HG03280 (cell line): ENCODE measurements around the gene MARK2.
A peak's percentile ranks its signal among the peaks of the same experiment; 100 is the strongest.
"Not testable (repeated sequence)": the region's sequence is repeated elsewhere in the genome, so short reads cannot be mapped to it uniquely, and the experiment has no call there.

Experiments used
- ATAC-seq: cut with Tn5 transposase; IDR thresholded peaks from one replicate; pipeline ENCODE4 v1.9.1; 2021; ENCODE audit warnings: mild to moderate bottlenecking, moderate library complexity; ENCODE audit not compliant: unreplicated experiment

The MARK2 gene

GRCh38 chr11:63838678-63839507 is at the start of gene MARK2:
TSS of gene MARK2 (plus strand) at chr11:63839110. CDS start at chr11:63839507, 397 bp downstream.
- ATAC-seq = peak; percentile 75

DNA sequence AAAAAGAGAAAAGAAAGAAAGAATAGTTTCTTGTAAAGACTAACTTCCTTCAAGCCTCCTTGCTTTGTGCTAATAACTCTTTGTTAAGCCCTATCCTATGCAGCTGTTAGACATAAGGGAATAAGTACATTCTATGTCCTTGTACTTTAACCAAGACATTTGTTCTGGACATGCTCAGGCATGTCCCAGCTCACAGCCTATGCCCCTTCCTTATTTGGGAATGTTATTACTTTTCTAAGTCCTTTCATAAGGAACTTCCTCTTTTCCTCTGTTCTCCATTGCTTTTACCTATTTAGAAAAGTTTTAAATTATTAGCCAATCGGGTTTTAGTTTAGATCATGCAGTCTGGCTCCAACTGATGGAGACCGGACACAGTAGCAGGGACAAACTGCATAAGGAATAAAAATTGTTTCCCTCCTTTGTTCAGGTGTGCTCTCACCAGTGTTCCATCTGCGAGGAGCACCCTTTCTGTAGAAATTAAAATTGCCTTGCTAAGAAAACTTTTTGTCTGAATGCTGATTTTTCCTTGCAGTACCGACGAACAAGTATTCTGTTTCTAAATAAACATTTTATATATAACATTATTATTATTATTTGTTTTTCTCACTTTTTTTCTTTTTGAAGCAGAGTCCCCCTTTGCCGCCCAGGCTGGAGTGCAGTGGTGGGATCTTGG is 47.3 kb upstream of the MARK2 start:
- ATAC-seq = no peak

GRCh38 chr11:63793161-63793560 is 45.7 kb upstream of the MARK2 start:
- ATAC-seq = no peak

DNA sequence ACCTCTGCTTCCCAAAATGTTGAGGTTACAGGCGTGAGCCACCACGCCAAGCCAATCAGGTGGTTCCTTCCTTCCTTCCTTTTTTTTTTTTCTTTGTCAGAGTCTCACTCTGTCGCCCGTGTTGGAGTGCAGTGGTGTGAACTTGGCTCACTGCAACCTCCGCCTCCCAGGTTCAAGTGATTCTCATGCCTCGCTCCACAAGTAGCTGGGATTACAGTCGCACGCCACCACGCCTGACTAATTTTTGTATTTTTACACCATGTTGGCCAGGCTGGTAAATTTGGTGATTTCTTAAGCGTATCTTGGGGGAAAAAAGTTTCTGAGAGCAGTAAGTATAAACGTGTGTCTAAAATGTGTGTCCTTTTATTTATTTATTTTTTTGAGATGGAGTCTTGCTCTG is 43.8 kb upstream of the MARK2 start:
- no peak for ATAC-seq

DNA sequence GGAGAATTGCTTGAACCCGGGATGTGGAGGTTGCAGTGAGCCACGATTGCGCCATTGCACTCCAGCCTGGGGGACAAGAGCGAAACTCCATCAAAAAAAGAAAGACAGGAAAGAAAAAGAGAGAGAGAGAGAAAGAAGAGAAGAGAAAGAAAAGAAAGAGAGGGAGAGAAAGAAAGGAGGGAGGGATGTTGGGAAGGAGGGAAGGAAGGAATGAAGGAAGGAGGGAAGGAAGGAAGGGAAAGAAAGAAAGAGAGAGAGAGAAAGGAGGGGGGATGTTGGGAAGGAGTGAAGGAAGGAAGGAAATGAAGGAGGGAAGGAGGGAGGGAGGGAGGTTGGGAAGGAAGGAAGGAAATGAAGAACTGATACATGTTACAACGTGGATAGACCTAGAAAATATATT is 38.0 kb upstream of the MARK2 start:
- ATAC-seq = no peak

GRCh38 chr11:63802637-63803414 is 36.1 kb upstream of the MARK2 start:
- no peak for ATAC-seq

GRCh38 chr11:63804259-63804658 is 34.7 kb upstream of the MARK2 start:
- no peak for ATAC-seq

DNA sequence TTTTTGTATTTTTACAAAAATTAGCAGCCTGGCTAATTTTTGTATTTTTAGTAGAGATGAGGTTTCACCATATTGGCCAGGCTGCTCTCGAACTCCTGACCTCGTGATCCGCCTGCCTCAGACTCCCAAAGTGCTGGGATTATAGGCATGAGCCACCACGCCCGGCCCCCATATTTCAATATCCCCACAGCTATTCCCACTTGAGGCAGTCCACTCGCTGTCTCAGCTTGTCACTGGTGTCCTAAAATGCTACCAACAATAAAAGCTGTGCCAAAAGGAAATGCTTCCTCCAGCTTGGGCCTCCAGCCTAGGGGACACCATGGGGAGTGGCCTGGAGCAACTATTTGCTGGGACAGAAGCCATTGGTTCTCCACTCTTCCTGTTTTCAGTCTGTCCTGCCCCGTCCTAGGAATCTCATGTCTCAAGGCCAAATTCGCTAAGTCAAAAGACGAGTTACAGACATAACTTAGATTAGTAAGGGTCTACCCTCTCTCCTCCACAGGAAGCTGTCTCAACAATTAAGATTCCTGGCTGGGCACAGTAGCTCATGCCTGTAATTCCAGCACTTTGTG is 33.0 kb upstream of the MARK2 start:
- no peak for ATAC-seq

DNA sequence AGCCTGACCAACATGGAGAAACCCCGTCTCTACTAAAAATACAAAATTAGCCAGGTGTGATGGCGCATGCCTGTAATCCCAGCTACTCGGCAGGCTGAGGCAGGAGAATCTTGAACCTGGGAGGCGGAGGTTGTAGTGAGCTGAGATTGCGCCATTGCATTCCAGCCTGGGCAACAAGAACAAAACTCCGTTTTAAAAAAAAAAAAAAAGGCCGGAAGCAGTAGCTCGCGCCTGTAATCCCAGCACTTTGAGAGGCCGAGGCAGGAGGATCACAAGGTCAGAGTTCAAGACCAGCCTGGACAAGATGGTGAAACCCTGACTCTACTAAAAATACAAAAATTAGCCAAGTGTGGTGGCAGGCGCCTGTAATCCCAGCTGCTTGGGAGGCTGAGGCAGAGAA is 28.5 kb upstream of the MARK2 start:
- ATAC-seq = not testable (repeated sequence)

GRCh38 chr11:63811522-63811921 is 27.4 kb upstream of the MARK2 start:
- ATAC-seq = no peak

GRCh38 chr11:63813035-63813562 is 25.8 kb upstream of the MARK2 start, which contains the start of gene SPINDOC:
TSS of gene SPINDOC (plus strand) at chr11:63813456. CDS start at chr11:63813687, 231 bp downstream.
- peak; percentile 80 for ATAC-seq

DNA sequence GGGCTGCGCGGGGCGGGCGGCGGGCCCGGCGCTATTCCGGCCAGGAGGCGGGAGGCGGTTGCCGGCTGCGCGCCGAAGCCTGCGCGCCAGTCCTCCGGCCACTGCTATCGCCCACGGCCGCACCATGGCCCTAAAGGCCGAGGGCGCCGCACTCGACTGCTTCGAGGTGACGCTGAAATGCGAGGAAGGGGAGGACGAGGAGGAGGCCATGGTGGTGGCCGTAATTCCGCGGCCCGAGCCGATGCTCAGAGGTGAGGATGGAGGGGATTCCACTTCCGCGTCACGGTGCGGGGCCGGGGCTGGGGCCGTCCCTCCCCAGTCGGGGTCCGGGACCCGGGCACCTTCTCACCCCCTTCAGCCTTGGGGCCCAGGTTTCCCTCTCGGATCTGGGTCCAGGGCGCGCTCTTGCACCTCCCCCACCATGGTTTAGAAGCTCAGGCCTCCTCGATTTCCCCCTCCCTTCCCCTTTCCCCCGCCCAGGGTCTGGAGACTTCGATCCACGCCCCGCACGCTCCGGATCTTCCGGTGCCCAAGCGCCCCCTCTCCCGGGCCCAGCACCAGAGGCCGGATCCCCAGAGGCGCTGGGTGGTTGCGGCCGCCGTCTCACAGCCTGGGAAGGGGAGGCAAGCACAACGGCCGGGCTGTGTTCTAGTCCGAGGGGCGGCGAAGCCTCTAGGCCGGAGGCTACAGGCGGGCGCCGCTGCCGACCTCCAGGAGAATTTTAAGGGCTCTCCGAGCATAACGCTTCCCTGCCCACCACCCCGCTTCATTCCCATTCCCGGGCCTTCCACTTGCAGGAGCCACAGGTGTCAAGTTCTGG is 25.1 kb upstream of the MARK2 start:
- peak; percentile 43 for ATAC-seq

GRCh38 chr11:63814383-63814736 is 24.6 kb upstream of the MARK2 start:
- no peak for ATAC-seq

DNA sequence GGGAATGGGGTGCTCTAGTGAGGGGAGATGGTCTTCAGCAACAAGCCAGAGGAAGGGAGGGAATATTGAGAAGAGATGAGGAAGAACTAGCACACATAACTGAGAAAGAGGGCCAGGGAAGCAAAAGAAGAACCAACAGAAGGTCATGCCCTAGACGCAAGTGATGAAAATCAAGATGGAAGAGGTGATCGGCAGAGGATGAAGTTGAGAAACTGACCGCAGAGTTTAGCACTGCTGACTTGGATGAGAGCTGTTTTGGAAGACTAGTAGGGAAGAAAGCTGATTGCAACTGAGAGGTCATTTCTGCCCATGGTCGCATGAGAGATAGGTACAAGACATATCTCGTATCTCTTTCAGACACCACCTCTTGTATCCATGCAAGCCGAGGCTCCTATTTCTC is 22.7 kb upstream of the MARK2 start:
- no peak for ATAC-seq

- ATAC-seq = no peak
Observed at GRCh38 chr11:63816732-63817131, 22.2 kb upstream of the MARK2 start.

DNA sequence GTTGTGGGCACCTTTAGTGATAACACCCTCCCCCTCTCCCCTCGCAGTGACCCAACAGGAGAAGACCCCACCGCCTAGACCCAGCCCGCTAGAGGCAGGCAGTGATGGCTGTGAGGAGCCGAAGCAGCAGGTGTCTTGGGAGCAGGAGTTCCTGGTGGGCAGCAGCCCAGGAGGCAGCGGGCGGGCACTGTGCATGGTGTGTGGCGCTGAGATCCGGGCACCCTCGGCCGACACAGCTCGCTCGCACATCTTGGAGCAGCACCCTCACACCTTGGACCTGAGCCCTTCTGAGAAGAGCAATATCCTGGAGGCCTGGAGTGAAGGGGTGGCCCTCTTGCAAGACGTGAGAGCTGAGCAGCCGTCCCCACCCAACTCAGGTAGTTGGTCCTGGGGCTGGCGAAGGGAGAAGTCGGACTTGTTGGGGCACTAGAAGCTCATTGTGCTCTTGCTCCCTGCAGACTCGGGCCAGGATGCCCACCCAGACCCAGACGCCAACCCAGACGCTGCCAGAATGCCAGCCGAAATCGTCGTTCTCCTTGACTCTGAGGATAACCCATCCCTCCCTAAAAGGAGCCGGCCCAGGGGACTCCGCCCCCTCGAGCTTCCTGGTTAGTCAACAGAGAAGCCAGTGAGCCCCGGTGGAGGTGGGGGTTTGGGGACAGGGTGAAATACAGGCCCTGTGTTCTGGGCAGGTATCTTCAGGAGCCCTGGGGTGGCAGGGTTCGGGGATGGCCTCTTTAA is 21.0 kb upstream of the MARK2 start:
- no peak for ATAC-seq

- ATAC-seq = no peak
Observed at GRCh38 chr11:63818609-63819008, 20.3 kb upstream of the MARK2 start.

GRCh38 chr11:63821411-63821810 is 17.5 kb upstream of the MARK2 start:
- ATAC-seq = no peak

DNA sequence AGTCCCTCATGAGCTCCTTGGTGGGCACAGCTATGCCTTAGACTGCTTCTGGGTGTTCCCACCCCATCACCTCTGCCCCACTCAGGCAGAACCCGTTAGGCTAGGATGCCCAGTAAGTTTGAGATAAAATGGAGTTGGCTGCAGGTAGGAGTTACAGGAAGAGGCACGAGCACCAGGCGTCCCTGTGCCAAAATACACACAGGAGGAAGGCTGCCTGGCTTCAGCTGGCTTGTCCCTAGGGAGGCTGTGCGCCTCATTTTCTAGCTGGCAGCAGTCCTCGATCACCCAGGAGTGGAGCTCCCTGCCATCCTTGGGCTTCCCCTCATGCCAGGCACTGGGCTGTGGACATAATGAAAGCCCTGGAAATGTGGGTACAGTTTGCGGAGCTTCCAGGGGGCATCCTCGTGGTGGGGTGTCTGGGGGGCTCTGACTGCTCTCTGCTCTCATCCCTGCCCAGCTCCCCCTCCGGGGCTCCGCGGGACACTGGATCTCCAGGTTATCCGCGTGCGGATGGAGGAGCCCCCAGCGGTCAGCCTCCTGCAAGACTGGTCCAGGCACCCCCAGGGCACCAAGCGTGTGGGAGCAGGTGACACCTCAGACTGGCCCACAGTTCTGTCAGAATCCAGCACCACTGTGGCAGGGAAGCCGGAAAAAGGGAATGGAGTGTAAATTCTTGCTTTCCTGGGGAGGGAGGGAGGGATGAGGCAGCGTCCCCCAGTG is 12.3 kb upstream of the MARK2 start:
- no peak for ATAC-seq
